Gastroesophageal sphincter (tissue), 4 donors: ENCODE measurements around the gene NUAK1. TPM values are rescaled to one million over a fixed set of nuclear protein-coding genes. Genes with fewer than 3 reads are reported as not detected.

ENCODE experiments used
- ATAC-seq: fragments of 150-250 bp; one replicate; pipeline ENCODE4 v1.9.1; 2016; ENCODE audit warnings: mild to moderate bottlenecking, moderate library complexity
- H3K27ac ChIP-seq, 4 donors: fragments of 200-600 bp; sonication (generic) in 3 of 4; 1 replicate in 3 of 4; 2 replicates in 1 of 4; pipeline ENCODE4 v1.5.1; 2016 to 2019
- H3K27me3 ChIP-seq: fragments of 200-600 bp; sonication (generic); one replicate; pipeline ENCODE4 v1.5.1; 2019
- H3K36me3 ChIP-seq, 2 donors: fragments of 200-600 bp; sonication (generic); one replicate each; pipeline ENCODE4 v1.5.1; 2019; ENCODE audit warnings: control low read depth in 1 of 2
- H3K4me1 ChIP-seq, 3 donors: fragments of 200-600 bp; sonication (generic); 1 replicate in 2 of 3; 2 replicates in 1 of 3; pipeline ENCODE4 v1.5.1; 2016 to 2019; ENCODE audit warnings: control low read depth in 2 of 3
- H3K4me3 ChIP-seq, 2 donors: fragments of 200-600 bp; sonication (generic); one replicate each; pipeline ENCODE4 v1.5.1; 2019; ENCODE audit warnings: mild to moderate bottlenecking in 1 of 2, moderate library complexity in 1 of 2
- H3K9me3 ChIP-seq, 3 donors: fragments of 200-600 bp; sonication (generic); one replicate each; pipeline ENCODE4 v1.5.1; 2017 to 2019; ENCODE audit warnings: control low read depth in 2 of 3
- EP300 ChIP-seq: sonication (generic); formaldehyde crosslinking; IDR thresholded peaks from one replicate; pipeline ENCODE4 v1.6.1; 2017; ENCODE audit warnings: antibody characterized with exemption, mild to moderate bottlenecking
- POLR2A ChIP-seq, 2 donors: fragments of 450-650 bp; IDR thresholded peaks; one replicate each; pipeline ENCODE4 v1.6.1; 2017; ENCODE audit warnings: antibody characterized with exemption in 2 of 2, mild to moderate bottlenecking in 2 of 2, moderate library complexity in 1 of 2
- POLR2AphosphoS5 ChIP-seq: sonication (generic); formaldehyde crosslinking; IDR thresholded peaks from one replicate; pipeline ENCODE4 v1.6.1; 2017; ENCODE audit warnings: antibody characterized with exemption
- WGBS, 2 donors: methylation state at CpG; one replicate each; pipeline ENCODE4 v1.1.5; 2018; ENCODE audit warnings: low coverage in 1 of 2; 5-methylcytosine and 5-hydroxymethylcytosine counted together
- total RNA-seq, 4 donors: library from RNA; depleted of rRNA; stranded (reverse); fragments of >200 nt; gene quantifications; one replicate each; pipeline ENCODE4 v1.1.0, GENCODE V29; 2016
- TF ChIP-seq, protein P1 (sequence below), 4 experiments: fragments of 200-600 bp in 2 of 4; fragments of 450-650 bp in 2 of 4; sonication (generic) in 1 of 4; IDR thresholded peaks; one replicate each; pipeline ENCODE4 v1.5.1; 2017 to 2019; ENCODE audit warnings: antibody characterized with exemption in 4 of 4, mild to moderate bottlenecking in 2 of 4, moderate library complexity in 2 of 4

The NUAK1 gene
- total RNA-seq, 4 donors from 2014 or later: 7.4 to 27.7 (median 10.7) TPM

DNA sequence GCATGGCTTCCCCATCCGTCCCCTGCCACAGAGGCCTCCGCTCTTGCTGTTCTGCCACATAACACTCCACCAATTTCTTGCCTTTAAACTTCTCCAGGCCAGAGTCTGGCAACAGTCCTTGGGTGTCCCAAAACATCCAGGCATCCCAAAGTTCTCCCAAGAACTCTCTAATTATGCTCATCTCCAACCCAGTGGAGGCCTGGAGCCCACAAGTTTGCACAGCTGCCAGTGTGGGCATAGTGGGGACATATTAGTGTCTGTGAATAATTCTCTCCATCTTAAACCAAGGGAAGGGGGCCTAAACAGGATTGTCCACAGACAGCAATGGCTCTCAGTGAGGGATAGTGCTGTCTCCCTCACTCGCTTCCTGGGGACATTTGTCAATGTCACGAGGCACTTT lies 124.8 kb downstream of the NUAK1 start:
- Histone ChIP-seq H3K9me3 (peaks cover 0 to 13% (median 0%) of the 10 kb centered on the region in 3 donors), H3K4me1 (no peaks in the 10 kb centered on the region), H3K27ac (no peak overlapping the region), H3K27me3 (no peaks in the 10 kb centered on the region), H3K36me3 (no peaks in the 10 kb centered on the region), H3K4me3 (no peak overlapping the region)
- WGBS, 2 donors: 100% methylated on average over 2 to 3 of the region's 4 CpGs
- no peak for ATAC-seq
- TF ChIP-seq, protein P1, sequence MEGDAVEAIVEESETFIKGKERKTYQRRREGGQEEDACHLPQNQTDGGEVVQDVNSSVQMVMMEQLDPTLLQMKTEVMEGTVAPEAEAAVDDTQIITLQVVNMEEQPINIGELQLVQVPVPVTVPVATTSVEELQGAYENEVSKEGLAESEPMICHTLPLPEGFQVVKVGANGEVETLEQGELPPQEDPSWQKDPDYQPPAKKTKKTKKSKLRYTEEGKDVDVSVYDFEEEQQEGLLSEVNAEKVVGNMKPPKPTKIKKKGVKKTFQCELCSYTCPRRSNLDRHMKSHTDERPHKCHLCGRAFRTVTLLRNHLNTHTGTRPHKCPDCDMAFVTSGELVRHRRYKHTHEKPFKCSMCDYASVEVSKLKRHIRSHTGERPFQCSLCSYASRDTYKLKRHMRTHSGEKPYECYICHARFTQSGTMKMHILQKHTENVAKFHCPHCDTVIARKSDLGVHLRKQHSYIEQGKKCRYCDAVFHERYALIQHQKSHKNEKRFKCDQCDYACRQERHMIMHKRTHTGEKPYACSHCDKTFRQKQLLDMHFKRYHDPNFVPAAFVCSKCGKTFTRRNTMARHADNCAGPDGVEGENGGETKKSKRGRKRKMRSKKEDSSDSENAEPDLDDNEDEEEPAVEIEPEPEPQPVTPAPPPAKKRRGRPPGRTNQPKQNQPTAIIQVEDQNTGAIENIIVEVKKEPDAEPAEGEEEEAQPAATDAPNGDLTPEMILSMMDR (IDR thresholded peaks at IDR 0.05): no peak
- TF ChIP-seq POLR2A (IDR thresholded peaks at IDR 0.05) (no peak), POLR2AphosphoS5 (no peak), EP300 (no peak)

Other genes starting within 250 kb of the NUAK1 start
- gene CKAP4, start 109.1 kb upstream of the NUAK1 start, total RNA-seq: 10 to 100 TPM; 36.3 to 55.4 (median 42.9) TPM
- 10 to 100 TPM; 35.4 to 59.8 (median 41.5) TPM for gene TCP11L2, start 163.8 kb upstream of the NUAK1 start, total RNA-seq
- gene POLR3B, start 218.8 kb upstream of the NUAK1 start, total RNA-seq: 1 to 10 TPM; 5.7 to 7.9 (median 6.4) TPM